CD14-positive monocyte (primary cell): ENCODE results near the gene COL15A1. TPM values are rescaled to one million over a fixed set of nuclear protein-coding genes. Genes with fewer than 3 reads are reported as not detected.

ENCODE experiments used
- DNase-seq, 3 donors: peaks; one replicate each; pipeline ENCODE4 v3.0.0-alpha.2; 2011 to 2022
- H2AFZ ChIP-seq: 2 replicates; pipeline ENCODE4 v1.6.0; 2012; ENCODE audit warnings: mild to moderate bottlenecking, low read depth, low read length, inconsistent platforms; ENCODE audit not compliant: insufficient read depth, poor library complexity, severe bottlenecking
- H3K27ac ChIP-seq, 2 donors: 1 replicate in 1 of 2; 2 replicates in 1 of 2; pipeline ENCODE4 v1.5.1; 2012 to 2013; ENCODE audit warnings: low read length in 2 of 2, control low read depth in 1 of 2, inconsistent platforms in 1 of 2, low read depth in 1 of 2, mild to moderate bottlenecking in 1 of 2
- H3K27me3 ChIP-seq, 2 donors: one replicate each; pipeline versions ENCODE4 v1.6.0 to v1.6.1; 2011 to 2013; ENCODE audit warnings: low read length in 2 of 2; ENCODE audit not compliant: control insufficient read depth in 2 of 2, insufficient read depth in 2 of 2
- H3K36me3 ChIP-seq, 2 donors: replicated peaks in 1 of 2; 1 replicate in 1 of 2; 2 replicates in 1 of 2; pipeline versions ENCODE4 v1.5.1 to v1.6.1; 2012 to 2013; ENCODE audit warnings: low read length in 2 of 2, control low read depth in 1 of 2, inconsistent platforms in 1 of 2, mild to moderate bottlenecking in 1 of 2; ENCODE audit not compliant: insufficient read depth in 2 of 2, control insufficient read depth in 1 of 2
- H3K4me1 ChIP-seq, 2 donors: 1 replicate in 1 of 2; 2 replicates in 1 of 2; pipeline versions ENCODE4 v1.5.1 to v1.6.1; 2012 to 2013; ENCODE audit warnings: low read length in 2 of 2, control low read depth in 1 of 2, inconsistent platforms in 1 of 2, mild to moderate bottlenecking in 1 of 2, moderate library complexity in 1 of 2; ENCODE audit not compliant: insufficient read depth in 2 of 2, control insufficient read depth in 1 of 2
- H3K4me2 ChIP-seq: replicated peaks from 2 replicates; pipeline ENCODE3; 2012; ENCODE audit warnings: low read length, moderate library complexity, mild to moderate bottlenecking; ENCODE audit not compliant: poor library complexity, severe bottlenecking; ENCODE audit errors: extremely low read depth
- H3K4me3 ChIP-seq, 3 experiments: fragments of 200-600 bp in 1 of 3; sonication (generic) in 1 of 3; replicated peaks in 1 of 3; 1 replicate in 2 of 3; 2 replicates in 1 of 3; pipeline ENCODE4 v1.5.1; 2011 to 2013; ENCODE audit warnings: low read length in 3 of 3, mild to moderate bottlenecking in 3 of 3, control low read depth in 2 of 3, low read depth in 2 of 3, inconsistent platforms in 1 of 3, moderate library complexity in 1 of 3
- H3K79me2 ChIP-seq: 2 replicates; pipeline ENCODE4 v1.6.0; 2012; ENCODE audit warnings: mild to moderate bottlenecking, control low read depth, inconsistent platforms, low read length, moderate library complexity; ENCODE audit not compliant: insufficient read depth
- H3K9ac ChIP-seq: 2 replicates; pipeline ENCODE4 v1.6.0; 2017; ENCODE audit warnings: low read length, mild to moderate bottlenecking; ENCODE audit not compliant: insufficient read depth, poor library complexity, severe bottlenecking
- H3K9me3 ChIP-seq, 2 donors: replicated peaks in 1 of 2; 1 replicate in 1 of 2; 2 replicates in 1 of 2; pipeline versions ENCODE4 v1.5.1 to v1.6.1; 2012 to 2013; ENCODE audit warnings: low read length in 2 of 2, control low read depth in 1 of 2; ENCODE audit not compliant: control insufficient read depth in 1 of 2, insufficient read depth in 1 of 2
- H4K20me1 ChIP-seq: 2 replicates; pipeline ENCODE4 v1.6.0; 2012; ENCODE audit warnings: mild to moderate bottlenecking, low read length, control low read depth, moderate library complexity; ENCODE audit not compliant: insufficient read depth
- H3K27ac Mint-ChIP-seq, 7 donors: one replicate each; pipeline ENCODE4 v1.8.0; 2020; ENCODE audit warnings: mild to moderate bottlenecking in 7 of 7, mixed read lengths in 7 of 7, moderate library complexity in 6 of 7, inconsistent platforms in 2 of 7
- H3K27me3 Mint-ChIP-seq, 3 donors: one replicate each; pipeline ENCODE4 v1.8.0; 2021 to 2022; ENCODE audit warnings: low read depth in 3 of 3, mild to moderate bottlenecking in 3 of 3, mixed read lengths in 3 of 3, moderate library complexity in 3 of 3, inconsistent platforms in 1 of 3
- H3K36me3 Mint-ChIP-seq, 2 donors: one replicate each; pipeline ENCODE4 v1.8.0; 2020; ENCODE audit warnings: mixed read lengths in 2 of 2, inconsistent platforms in 1 of 2, mild to moderate bottlenecking in 1 of 2
- H3K4me1 Mint-ChIP-seq: one replicate; pipeline ENCODE4 v1.8.0; 2020; ENCODE audit warnings: mild to moderate bottlenecking, mixed read lengths
- H3K4me3 Mint-ChIP-seq, 2 donors: one replicate each; pipeline ENCODE4 v1.8.0; 2020; ENCODE audit warnings: mild to moderate bottlenecking in 2 of 2, mixed read lengths in 2 of 2, moderate library complexity in 1 of 2
- H3K9me3 Mint-ChIP-seq, 7 donors: one replicate each; pipeline ENCODE4 v1.8.0; 2020 to 2022; ENCODE audit warnings: mixed read lengths in 7 of 7, mild to moderate bottlenecking in 6 of 7, moderate library complexity in 6 of 7, inconsistent platforms in 2 of 7
- CTCF ChIP-seq: fragments of 200-600 bp; IDR thresholded peaks from one replicate; pipeline ENCODE4 v1.8.0; 2022; ENCODE audit warnings: antibody characterized with exemption, mild to moderate bottlenecking
- WGBS: methylation state at CpG from one replicate; pipeline ENCODE4 v1.1.5; 2013; ENCODE audit warnings: missing lambda C conversion rate; ENCODE audit not compliant: insufficient coverage; 5-methylcytosine and 5-hydroxymethylcytosine counted together
- intact Hi-C, 2 donors: fragments of 100-400 bp; cut with micrococcal nuclease; formaldehyde crosslinking; loops; one replicate each; pipeline versions ENCODE4 v1.15.0 to v1.15.1; 2023
- polyA plus RNA-seq, 3 donors: library from polyadenylated mRNA; depleted of rRNA in 1 of 3; unstranded in 2 of 3; stranded (reverse) in 1 of 3; fragments of 300-500 nt in 2 of 3; fragments of >200 nt in 1 of 3; fragmentation: Illumina TruSeq in 2 of 3; gene quantifications; 1 replicate in 2 of 3; 2 replicates in 1 of 3; pipeline ENCODE4 v1.2.3, GENCODE V29; 2012 to 2021

The COL15A1 gene
- polyA plus RNA-seq, 3 donors, result 0.03 to 0.14 (median 0.11) TPM

- H3K4me1 Mint-ChIP-seq, result peaks cover 20% of the 10 kb centered on the region
- TF ChIP-seq CTCF, result no peak
- Histone ChIP-seq H3K79me2 (no peaks in the 10 kb centered on the region), H3K4me1 (peaks cover 13 to 17% of the 10 kb centered on the region in 2 donors), H3K9me3 (no peaks in the 10 kb centered on the region), H3K4me2 (no peak overlapping the region), H3K27ac (no peak overlapping the region), H4K20me1 (no peaks in the 10 kb centered on the region), H3K9ac (no peak overlapping the region), H2AFZ (no peak overlapping the region), H3K4me3 (no peak overlapping the region), H3K27me3 (peaks cover 0 to 7% of the 10 kb centered on the region in 2 donors), H3K36me3 (no peaks in the 10 kb centered on the region)
- DNase-seq, result peak; percentile 20 to 35 (median 29)
- intact Hi-C loops, result loop anchor here in 1 of 2 donors (5.0 to 10.0 kb wide), 2 partner anchors 110 to 147 kb away; partner anchors contain the start of gene TGFBR1
- WGBS, result 94% methylated on average over 8 of the region's 12 CpGs
- peak overlapping the region in 1 of 2 donors; percentile 48 for H3K4me3 Mint-ChIP-seq
- peak overlapping the region in 4 of 7 donors; percentile 43 to 77 (median 65) for H3K27ac Mint-ChIP-seq
- no peaks in the 10 kb centered on the region for H3K36me3 Mint-ChIP-seq
- H3K9me3 Mint-ChIP-seq, result peaks cover 0 to 13% (median 8%) of the 10 kb centered on the region in 7 donors
- peaks cover 28 to 46% (median 32%) of the 10 kb centered on the region in 3 donors for H3K27me3 Mint-ChIP-seq
These were observed 50.7 kb downstream of the COL15A1 start for GRCh38 chr9:98994172-98995058.

- peaks cover 13 to 17% of the 10 kb centered on the region in 2 donors for H3K4me1 ChIP-seq
- H4K20me1 ChIP-seq, result no peaks in the 10 kb centered on the region
- intact Hi-C loops, result loop anchor here in 1 of 2 donors (5.0 to 10.0 kb wide), 2 partner anchors 110 to 148 kb away; partner anchors contain the start of gene TGFBR1
- no peaks in the 10 kb centered on the region for H3K36me3 ChIP-seq
- DNase-seq, result no peak
- no peak overlapping the region for H3K4me2 ChIP-seq
- no peak for TF ChIP-seq CTCF
- no peak overlapping the region for H3K9ac ChIP-seq
- no peaks in the 10 kb centered on the region for H3K9me3 ChIP-seq
- H3K27ac Mint-ChIP-seq, result peak overlapping the region in 1 of 7 donors; percentile 26
- no peak overlapping the region for H3K27ac ChIP-seq
- no peaks in the 10 kb centered on the region for H3K36me3 Mint-ChIP-seq
- peaks cover 0 to 7% of the 10 kb centered on the region in 2 donors for H3K27me3 ChIP-seq
- H2AFZ ChIP-seq, result no peak overlapping the region
- H3K79me2 ChIP-seq, result no peaks in the 10 kb centered on the region
- H3K4me1 Mint-ChIP-seq, result peaks cover 20% of the 10 kb centered on the region
- H3K9me3 Mint-ChIP-seq, result peaks cover 0 to 13% (median 8%) of the 10 kb centered on the region in 7 donors
- peak overlapping the region in 1 of 2 donors; percentile 8 for H3K4me3 Mint-ChIP-seq
- no peak overlapping the region for H3K4me3 ChIP-seq
- peaks cover 28 to 45% (median 32%) of the 10 kb centered on the region in 3 donors for H3K27me3 Mint-ChIP-seq
- 75% methylated on average over 3 of the region's 3 CpGs for WGBS
These were observed 51.5 kb downstream of the COL15A1 start for GRCh38 chr9:98995059-98995671.
